Prostate gland (tissue), 2 donors: Measurements from ENCODE around the gene POLE. TPM values are rescaled to one million over a fixed set of nuclear protein-coding genes. Genes with fewer than 3 reads are reported as not detected.

Source experiments
- DNase-seq: peaks from one replicate; pipeline ENCODE4 v3.0.0-alpha.2; 2019; ENCODE audit warnings: low spot score
- H3K27ac ChIP-seq, 2 donors: fragments of 200-600 bp; sonication (generic); 2 replicates each; pipeline ENCODE4 v1.5.1; 2017 to 2019
- H3K27me3 ChIP-seq: fragments of 200-600 bp; sonication (generic); replicated peaks from 2 replicates; pipeline ENCODE4 v1.5.1; 2019; ENCODE audit not compliant: insufficient read depth
- H3K36me3 ChIP-seq, 2 donors: fragments of 200-600 bp; sonication (generic); 1 replicate in 1 of 2; 2 replicates in 1 of 2; pipeline versions ENCODE4 v1.5.1 to v1.8.1; 2017 to 2019
- H3K4me1 ChIP-seq: fragments of 200-600 bp; sonication (generic); replicated peaks from 2 replicates; pipeline ENCODE4 v1.5.1; 2019
- H3K4me3 ChIP-seq, 2 donors: fragments of 200-600 bp; sonication (generic); 2 replicates each; pipeline ENCODE4 v1.5.1; 2017 to 2019
- H3K9me3 ChIP-seq: fragments of 200-600 bp; sonication (generic); 2 replicates; pipeline ENCODE4 v1.5.1; 2017
- POLR2A ChIP-seq: fragments of 450-650 bp; IDR thresholded peaks from one replicate; pipeline ENCODE4 v1.6.1; 2016; ENCODE audit warnings: antibody characterized with exemption, mild to moderate bottlenecking
- POLR2AphosphoS5 ChIP-seq: sonication (generic); formaldehyde crosslinking; IDR thresholded peaks from one replicate; pipeline ENCODE4 v1.6.1; 2017; ENCODE audit warnings: antibody characterized with exemption
- WGBS: methylation state at CpG from one replicate; pipeline ENCODE4 v1.1.5; 2018; 5-methylcytosine and 5-hydroxymethylcytosine counted together
- intact Hi-C: fragments of 100-400 bp; cut with DNase I; formaldehyde crosslinking; loops from one replicate; pipeline ENCODE4 v1.14.2; 2022
- total RNA-seq, 2 donors: library from RNA; depleted of rRNA; stranded (reverse); fragments of >200 nt; gene quantifications; one replicate each; pipeline ENCODE4 v1.1.0, GENCODE V29; 2016
- TF ChIP-seq, protein P1 (sequence below), 4 experiments: fragments of 200-600 bp in 2 of 4; fragments of 450-650 bp in 2 of 4; sonication (generic) in 2 of 4; IDR thresholded peaks; 1 replicate in 3 of 4; 2 replicates in 1 of 4; pipeline ENCODE4 v1.5.1; 2016 to 2019; ENCODE audit warnings: antibody characterized with exemption in 4 of 4, mild to moderate bottlenecking in 2 of 4, moderate library complexity in 2 of 4

Gene POLE
- total RNA-seq, 2 donors from 2014 or later: 41.8 to 65.4 TPM

DNA sequence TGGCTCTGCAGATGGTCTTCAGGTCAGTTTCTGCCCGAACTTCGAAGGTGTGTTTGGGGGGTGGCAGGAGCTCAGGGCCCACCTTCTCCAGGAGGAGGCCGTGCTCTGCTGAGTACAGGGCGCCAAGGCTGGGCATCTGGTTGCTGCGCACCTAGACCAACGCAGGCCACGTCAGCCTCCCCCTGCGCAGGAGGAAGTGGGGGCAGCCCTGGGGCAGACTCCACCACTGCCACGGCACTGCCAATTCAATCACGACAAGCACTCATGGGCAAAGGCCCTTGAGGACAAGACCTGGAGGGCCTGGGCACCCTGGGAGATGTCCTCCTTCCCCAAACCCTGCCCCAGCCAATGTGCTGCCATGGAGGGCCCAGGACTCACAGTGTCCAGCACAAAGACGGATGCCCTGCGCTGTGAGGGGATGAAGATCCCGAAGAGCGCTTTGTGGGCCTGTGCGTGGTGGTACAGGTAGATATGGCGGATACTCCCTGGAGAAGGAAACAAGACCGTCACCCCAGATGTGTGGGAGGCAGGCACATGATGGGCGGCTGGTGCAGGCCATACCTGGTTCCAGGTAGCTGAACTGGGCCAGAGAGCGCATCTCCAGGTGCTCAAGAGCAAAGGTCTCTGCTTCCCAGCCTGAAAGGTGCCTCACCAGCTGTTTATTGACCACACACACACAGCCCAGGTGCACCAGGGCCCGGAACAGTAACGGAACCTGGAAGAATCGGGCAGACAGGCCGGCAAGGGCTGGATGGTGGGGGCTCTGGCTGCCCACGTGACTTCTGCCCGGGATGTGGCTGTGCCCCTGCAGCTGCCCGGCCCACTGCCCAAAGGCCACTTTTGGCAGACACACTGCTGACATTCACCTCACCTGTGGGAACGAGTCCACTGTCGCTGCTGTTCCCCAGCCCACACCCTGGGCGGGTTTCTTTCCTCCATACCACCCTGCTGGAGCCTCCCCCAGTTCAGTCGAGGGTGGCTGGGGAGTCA is 44.0 kb downstream of the POLE start:
- no peaks in the 10 kb centered on the region for H3K4me1 ChIP-seq
- no peaks in the 10 kb centered on the region for H3K9me3 ChIP-seq
- intact Hi-C loops: no loop called here
- H3K27me3 ChIP-seq: no peaks in the 10 kb centered on the region
- no peak for DNase-seq
- no peak for TF ChIP-seq POLR2AphosphoS5
- TF ChIP-seq POLR2A: no peak
- TF ChIP-seq, protein P1, sequence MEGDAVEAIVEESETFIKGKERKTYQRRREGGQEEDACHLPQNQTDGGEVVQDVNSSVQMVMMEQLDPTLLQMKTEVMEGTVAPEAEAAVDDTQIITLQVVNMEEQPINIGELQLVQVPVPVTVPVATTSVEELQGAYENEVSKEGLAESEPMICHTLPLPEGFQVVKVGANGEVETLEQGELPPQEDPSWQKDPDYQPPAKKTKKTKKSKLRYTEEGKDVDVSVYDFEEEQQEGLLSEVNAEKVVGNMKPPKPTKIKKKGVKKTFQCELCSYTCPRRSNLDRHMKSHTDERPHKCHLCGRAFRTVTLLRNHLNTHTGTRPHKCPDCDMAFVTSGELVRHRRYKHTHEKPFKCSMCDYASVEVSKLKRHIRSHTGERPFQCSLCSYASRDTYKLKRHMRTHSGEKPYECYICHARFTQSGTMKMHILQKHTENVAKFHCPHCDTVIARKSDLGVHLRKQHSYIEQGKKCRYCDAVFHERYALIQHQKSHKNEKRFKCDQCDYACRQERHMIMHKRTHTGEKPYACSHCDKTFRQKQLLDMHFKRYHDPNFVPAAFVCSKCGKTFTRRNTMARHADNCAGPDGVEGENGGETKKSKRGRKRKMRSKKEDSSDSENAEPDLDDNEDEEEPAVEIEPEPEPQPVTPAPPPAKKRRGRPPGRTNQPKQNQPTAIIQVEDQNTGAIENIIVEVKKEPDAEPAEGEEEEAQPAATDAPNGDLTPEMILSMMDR (IDR thresholded peaks at IDR 0.05): no peak
- H3K27ac ChIP-seq: no peak overlapping the region
- peaks cover 0 to 14% of the 10 kb centered on the region in 2 donors for H3K36me3 ChIP-seq
- no peak overlapping the region for H3K4me3 ChIP-seq
- 92% methylated on average over 29 of the region's 30 CpGs for WGBS

DNA sequence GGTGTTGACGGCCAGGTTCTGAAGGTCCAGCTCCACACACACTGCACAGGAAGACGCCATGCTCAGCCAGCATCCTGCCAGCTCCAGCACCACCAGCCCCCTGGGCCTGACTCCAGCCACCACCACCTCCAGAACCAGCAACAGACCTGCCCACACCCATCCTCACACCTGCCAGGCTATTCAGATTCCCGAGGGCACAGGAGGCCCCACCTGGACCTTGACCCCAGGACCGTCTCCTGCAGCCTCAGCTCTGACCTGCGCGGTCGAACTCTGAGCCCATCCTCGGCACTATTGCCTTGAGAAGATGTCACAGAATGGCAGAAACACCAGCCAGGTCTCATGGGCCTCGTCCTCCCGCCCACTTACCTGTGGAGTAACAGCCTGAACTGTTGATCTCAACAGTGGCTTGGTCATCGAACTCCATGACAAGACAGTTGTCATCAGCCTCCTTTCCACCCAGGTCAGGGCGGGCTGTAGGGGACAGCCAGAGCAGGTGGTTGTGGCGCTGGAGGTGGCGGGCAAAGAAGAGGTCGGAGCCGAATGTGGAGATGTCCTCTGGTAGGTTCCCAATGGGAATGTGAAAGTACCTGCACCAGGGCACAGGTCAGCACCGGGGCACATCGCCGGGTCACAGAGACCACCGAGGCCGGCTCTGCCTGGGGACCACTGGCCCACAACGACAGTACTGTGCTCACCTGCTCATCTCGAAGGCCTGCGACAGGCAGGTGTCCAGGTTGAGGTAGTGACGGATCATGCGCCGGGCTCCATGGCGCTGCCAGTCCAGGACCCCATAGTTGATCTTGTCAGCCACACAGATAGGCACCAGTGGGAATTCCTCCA is 45.1 kb downstream of the POLE start:
- Histone ChIP-seq H3K27ac (no peak overlapping the region), H3K36me3 (peaks cover 2 to 21% of the 10 kb centered on the region in 2 donors), H3K4me1 (no peaks in the 10 kb centered on the region), H3K9me3 (no peaks in the 10 kb centered on the region), H3K27me3 (no peaks in the 10 kb centered on the region), H3K4me3 (no peak overlapping the region)
- WGBS: 94% methylated on average over 28 of the region's 28 CpGs
- DNase-seq: no peak
- TF ChIP-seq, protein P1 (IDR thresholded peaks at IDR 0.05): no peak
- TF ChIP-seq POLR2AphosphoS5 (no peak), POLR2A (no peak)
- intact Hi-C loops: no loop called here

DNA sequence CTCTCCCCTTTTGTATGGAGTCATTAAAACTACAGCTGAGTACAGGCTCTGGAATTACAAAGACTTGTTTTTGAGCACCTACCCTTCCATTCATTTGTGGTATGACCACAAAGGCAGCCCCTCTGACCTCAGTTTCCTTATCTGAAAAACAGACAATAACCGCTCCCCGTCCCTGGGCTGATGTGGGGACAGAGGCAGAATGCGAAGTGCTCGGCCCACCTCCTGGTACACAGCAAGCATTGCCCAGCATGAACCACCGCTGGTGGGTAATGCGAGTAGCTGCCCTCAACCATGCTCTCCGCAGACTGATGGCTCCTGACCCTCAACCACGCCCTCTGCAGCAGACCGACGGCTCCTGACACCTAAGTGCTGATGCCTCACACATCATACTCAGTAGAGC is 46.2 kb downstream of the POLE start:
- Histone ChIP-seq H3K4me1 (no peaks in the 10 kb centered on the region), H3K4me3 (no peak overlapping the region), H3K27me3 (no peaks in the 10 kb centered on the region), H3K27ac (no peak overlapping the region), H3K36me3 (peaks cover 2 to 21% of the 10 kb centered on the region in 2 donors), H3K9me3 (no peaks in the 10 kb centered on the region)
- 82% methylated on average over 10 of the region's 10 CpGs for WGBS
- DNase-seq: no peak
- intact Hi-C loops: no loop called here
- TF ChIP-seq POLR2A: no peak
- TF ChIP-seq, protein P1 (IDR thresholded peaks at IDR 0.05): no peak
- no peak for TF ChIP-seq POLR2AphosphoS5

DNA sequence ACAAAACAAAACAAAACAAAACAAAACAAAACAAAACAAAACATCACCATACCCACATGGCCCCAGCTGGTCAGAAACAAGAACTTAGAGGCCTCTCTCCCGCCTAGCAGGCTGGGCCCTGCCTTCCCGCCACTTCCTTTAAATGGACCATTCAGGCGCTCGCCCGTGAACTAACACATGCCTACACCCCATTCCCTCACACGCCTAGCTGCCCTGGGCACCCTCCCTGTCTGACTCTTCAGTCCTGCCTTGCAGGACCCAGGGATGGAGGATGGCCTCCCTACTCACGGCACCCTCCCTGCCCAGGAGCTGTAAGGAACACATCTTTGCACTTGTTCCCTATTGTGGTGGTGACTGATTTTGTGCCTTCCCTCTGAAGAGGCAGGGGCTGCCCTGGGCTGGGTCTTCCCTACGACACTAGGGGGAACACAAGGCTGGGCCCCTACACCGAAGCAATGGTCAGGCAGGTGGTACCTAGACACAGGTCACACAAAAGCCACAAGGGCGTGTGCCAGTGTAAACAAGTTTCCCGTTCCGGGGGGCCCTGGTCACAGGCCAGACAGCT is 47.1 kb downstream of the POLE start:
- Histone ChIP-seq H3K4me3 (no peak overlapping the region), H3K36me3 (peaks cover 2 to 21% of the 10 kb centered on the region in 2 donors), H3K27ac (no peak overlapping the region), H3K9me3 (no peaks in the 10 kb centered on the region), H3K27me3 (no peaks in the 10 kb centered on the region), H3K4me1 (no peaks in the 10 kb centered on the region)
- 88% methylated on average over 12 of the region's 12 CpGs for WGBS
- no peak for DNase-seq
- intact Hi-C loops: no loop called here
- TF ChIP-seq, protein P1 (IDR thresholded peaks at IDR 0.05): no peak
- no peak for TF ChIP-seq POLR2A
